Upper lobe of left lung (tissue), 4 donors: ENCODE measurements around the gene PUM2.

Experiments used
- EP300 ChIP-seq, 4 donors: sonication (generic); formaldehyde crosslinking; IDR thresholded peaks; one replicate each; pipeline ENCODE4 v1.5.1; 2017; ENCODE audit warnings: antibody characterized with exemption in 4 of 4, control low read depth in 2 of 4
- POLR2A ChIP-seq, 4 donors: fragments of 450-650 bp; IDR thresholded peaks; one replicate each; pipeline ENCODE4 v1.5.1; 2016 to 2017; ENCODE audit warnings: antibody characterized with exemption in 4 of 4, mild to moderate bottlenecking in 2 of 4
- POLR2AphosphoS5 ChIP-seq, 2 donors: sonication (generic); formaldehyde crosslinking; IDR thresholded peaks; one replicate each; pipeline ENCODE4 v1.5.1; 2017; ENCODE audit warnings: antibody characterized with exemption in 2 of 2
- TF ChIP-seq, protein P1 (sequence below), 6 experiments: fragments of 450-650 bp in 4 of 6; fragments of 200-600 bp in 2 of 6; sonication (generic) in 2 of 6; IDR thresholded peaks; one replicate each; pipeline ENCODE4 v1.5.1; 2016 to 2019; ENCODE audit warnings: antibody characterized with exemption in 6 of 6

DNA sequence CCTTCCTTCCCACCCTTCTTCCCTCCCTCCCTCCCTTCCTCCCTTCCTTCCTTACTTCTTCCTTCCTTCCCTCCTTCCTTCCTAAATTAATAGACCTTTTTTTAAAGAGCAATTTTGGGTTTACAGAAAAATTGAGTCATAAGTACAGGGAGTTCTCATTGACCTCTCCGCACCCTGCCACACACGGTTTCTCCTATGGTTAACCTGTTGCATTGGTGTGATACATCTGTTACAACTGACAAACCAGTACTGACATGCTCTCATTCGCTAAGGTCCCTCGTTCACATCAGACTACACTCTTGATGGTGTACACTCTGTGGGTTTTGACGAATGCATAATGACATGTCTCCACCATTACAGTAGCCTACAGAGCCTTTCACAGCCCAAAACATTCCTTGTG is 114.1 kb downstream of the PUM2 start:
- TF ChIP-seq POLR2A (IDR thresholded peaks at IDR 0.05) (no peak), POLR2AphosphoS5 (IDR thresholded peaks at IDR 0.05) (no peak), EP300 (IDR thresholded peaks at IDR 0.05) (no peak)
- TF ChIP-seq, protein P1, sequence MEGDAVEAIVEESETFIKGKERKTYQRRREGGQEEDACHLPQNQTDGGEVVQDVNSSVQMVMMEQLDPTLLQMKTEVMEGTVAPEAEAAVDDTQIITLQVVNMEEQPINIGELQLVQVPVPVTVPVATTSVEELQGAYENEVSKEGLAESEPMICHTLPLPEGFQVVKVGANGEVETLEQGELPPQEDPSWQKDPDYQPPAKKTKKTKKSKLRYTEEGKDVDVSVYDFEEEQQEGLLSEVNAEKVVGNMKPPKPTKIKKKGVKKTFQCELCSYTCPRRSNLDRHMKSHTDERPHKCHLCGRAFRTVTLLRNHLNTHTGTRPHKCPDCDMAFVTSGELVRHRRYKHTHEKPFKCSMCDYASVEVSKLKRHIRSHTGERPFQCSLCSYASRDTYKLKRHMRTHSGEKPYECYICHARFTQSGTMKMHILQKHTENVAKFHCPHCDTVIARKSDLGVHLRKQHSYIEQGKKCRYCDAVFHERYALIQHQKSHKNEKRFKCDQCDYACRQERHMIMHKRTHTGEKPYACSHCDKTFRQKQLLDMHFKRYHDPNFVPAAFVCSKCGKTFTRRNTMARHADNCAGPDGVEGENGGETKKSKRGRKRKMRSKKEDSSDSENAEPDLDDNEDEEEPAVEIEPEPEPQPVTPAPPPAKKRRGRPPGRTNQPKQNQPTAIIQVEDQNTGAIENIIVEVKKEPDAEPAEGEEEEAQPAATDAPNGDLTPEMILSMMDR (IDR thresholded peaks at IDR 0.05), result no peak
